NCI-H2227 (cell line): Measurements from ENCODE around the gene TPSB2.

Experiments
- DNase-seq: peaks from one replicate; lab custom pipeline; 2025; ENCODE audit not compliant: unreplicated experiment; lab: John Stamatoyannopoulos, UW

The TPSB2 gene

GRCh38 chr16:1184980-1185379 is 45.0 kb downstream of the TPSB2 start:
- DNase-seq = no peak

- no peak for DNase-seq
Observed at GRCh38 chr16:1184156-1184868, 45.7 kb downstream of the TPSB2 start.

- peak; percentile 92 for DNase-seq
Observed at GRCh38 chr16:1182950-1183907, 46.8 kb downstream of the TPSB2 start.

GRCh38 chr16:1182316-1182671 is 47.7 kb downstream of the TPSB2 start:
- peak; percentile 73 for DNase-seq

- DNase-seq = no peak
Observed at GRCh38 chr16:1181404-1182315, 48.3 kb downstream of the TPSB2 start.

GRCh38 chr16:1180549-1181403 is 49.2 kb downstream of the TPSB2 start:
- no peak for DNase-seq
